HepG2 (cell line): Measurements from ENCODE around the gene PDZD7. TPM values are rescaled to one million over a fixed set of nuclear protein-coding genes. Genes with fewer than 3 reads are reported as not detected.

Experiments used
- KAT2B ChIP-seq: fragments of 150-350 bp; IDR thresholded peaks from 2 replicates; pipeline ENCODE4 v1.6.1; 2014; ENCODE audit warnings: low read depth, low read length, borderline replicate concordance
- NFKBIZ ChIP-seq: IDR thresholded peaks from 2 replicates; pipeline ENCODE4 v1.6.1; 2018; ENCODE audit warnings: missing genetic modification reagents, missing compliant biosample characterization
- RARA ChIP-seq: IDR thresholded peaks from 2 replicates; pipeline ENCODE4 v1.6.1; 2016; ENCODE audit warnings: missing genetic modification reagents, missing compliant biosample characterization
- ZBTB38 ChIP-seq: sonication (generic); formaldehyde crosslinking; IDR thresholded peaks from 2 replicates; pipeline ENCODE4 v1.5.1; 2020; ENCODE audit warnings: mild to moderate bottlenecking, missing genetic modification reagents
- ZMYM2 ChIP-seq: sonication (generic); formaldehyde crosslinking; IDR thresholded peaks from 2 replicates; pipeline ENCODE4 v1.8.0; 2022; ENCODE audit warnings: mild to moderate bottlenecking, missing genetic modification reagents
- ZNF337 ChIP-seq: sonication (generic); formaldehyde crosslinking; IDR thresholded peaks from 2 replicates; pipeline ENCODE4 v1.5.1; 2020; ENCODE audit warnings: missing genetic modification reagents, low read depth, mild to moderate bottlenecking, borderline replicate concordance
- polyA plus RNA-seq, 8 experiments: library from polyadenylated mRNA; depleted of rRNA in 3 of 8; stranded (reverse) in 7 of 8; unstranded in 1 of 8; fragments of >200 nt; fragmentation: Illumina TruSeq in 4 of 8; extraction: Trizol in 4 of 8; gene quantifications; 2 replicates each; pipeline versions ENCODE4 v1.2.1 to v1.2.3, GENCODE V29; 2011 to 2016; ENCODE audit warnings: low read depth in 4 of 8, missing spikeins in 1 of 8, mixed read lengths in 1 of 8; ENCODE audit not compliant: insufficient read depth in 1 of 8
- total RNA-seq, 5 experiments: library from RNA; depleted of rRNA; stranded (reverse); fragments of >200 nt; fragmentation: Illumina TruSeq; extraction: Trizol; gene quantifications; 2 replicates each; pipeline ENCODE4 v1.2.3, GENCODE V29; 2016; ENCODE audit warnings: low read depth in 1 of 5
- TF ChIP-seq, protein P1 (sequence below): sonication (generic); formaldehyde crosslinking; IDR thresholded peaks from 2 replicates; pipeline ENCODE4 v1.9.0; 2021; ENCODE audit warnings: mild to moderate bottlenecking, missing genetic modification reagents
- TF ChIP-seq, protein P2 (sequence below): sonication (generic); formaldehyde crosslinking; IDR thresholded peaks from 2 replicates; pipeline ENCODE4 v1.5.0; 2020; ENCODE audit warnings: missing genetic modification reagents
- TF ChIP-seq, protein P3 (sequence below): sonication (generic); formaldehyde crosslinking; IDR thresholded peaks from 2 replicates; pipeline ENCODE4 v1.4.0; 2020; ENCODE audit warnings: mild to moderate bottlenecking, missing genetic modification reagents

The PDZD7 gene
- total and polyA plus RNA-seq, 2 of the 13 experiments (the other 11 are each of a cell fraction or from before 2014, with no cell fraction given) = 0.58 to 0.73 TPM

DNA sequence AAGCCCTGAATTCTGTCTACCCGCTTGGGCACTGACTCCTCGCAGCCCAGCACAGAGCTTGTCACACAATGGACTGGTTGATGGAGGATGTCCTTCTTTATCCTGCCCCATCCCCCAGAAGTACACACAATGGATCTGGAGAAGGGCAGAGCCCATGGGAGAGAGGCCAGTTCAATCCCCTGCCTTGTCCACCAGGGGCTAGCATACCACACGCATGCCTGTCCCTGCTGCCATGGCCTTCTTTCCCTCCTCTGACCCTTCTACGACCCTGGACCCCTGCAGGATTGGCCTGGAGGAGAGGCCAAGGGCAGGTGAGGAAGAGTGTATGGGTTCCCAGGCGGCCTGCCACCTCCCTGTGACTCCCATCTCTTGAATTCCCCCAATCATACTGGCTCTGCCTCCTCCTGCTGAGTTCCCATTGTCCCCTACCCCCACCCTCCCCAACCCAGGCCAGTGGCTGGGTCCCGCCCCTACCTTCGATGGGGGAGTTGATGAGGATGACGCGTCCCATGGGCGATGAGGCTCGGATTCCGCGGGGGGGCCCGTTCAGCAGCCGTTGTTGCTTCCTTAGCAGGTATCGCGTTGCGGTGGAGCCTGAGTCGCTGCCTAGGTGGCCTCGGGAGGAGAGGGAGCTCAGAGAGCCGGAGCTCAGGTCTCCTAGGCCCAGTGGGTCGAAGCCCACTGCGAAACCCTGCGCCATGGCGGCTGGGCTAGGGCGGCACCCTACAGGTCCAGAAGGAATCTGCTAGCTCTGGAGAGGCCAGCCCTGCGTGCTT is 1.2 kb downstream of the PDZD7 start (continued):
- TF ChIP-seq, protein P1, sequence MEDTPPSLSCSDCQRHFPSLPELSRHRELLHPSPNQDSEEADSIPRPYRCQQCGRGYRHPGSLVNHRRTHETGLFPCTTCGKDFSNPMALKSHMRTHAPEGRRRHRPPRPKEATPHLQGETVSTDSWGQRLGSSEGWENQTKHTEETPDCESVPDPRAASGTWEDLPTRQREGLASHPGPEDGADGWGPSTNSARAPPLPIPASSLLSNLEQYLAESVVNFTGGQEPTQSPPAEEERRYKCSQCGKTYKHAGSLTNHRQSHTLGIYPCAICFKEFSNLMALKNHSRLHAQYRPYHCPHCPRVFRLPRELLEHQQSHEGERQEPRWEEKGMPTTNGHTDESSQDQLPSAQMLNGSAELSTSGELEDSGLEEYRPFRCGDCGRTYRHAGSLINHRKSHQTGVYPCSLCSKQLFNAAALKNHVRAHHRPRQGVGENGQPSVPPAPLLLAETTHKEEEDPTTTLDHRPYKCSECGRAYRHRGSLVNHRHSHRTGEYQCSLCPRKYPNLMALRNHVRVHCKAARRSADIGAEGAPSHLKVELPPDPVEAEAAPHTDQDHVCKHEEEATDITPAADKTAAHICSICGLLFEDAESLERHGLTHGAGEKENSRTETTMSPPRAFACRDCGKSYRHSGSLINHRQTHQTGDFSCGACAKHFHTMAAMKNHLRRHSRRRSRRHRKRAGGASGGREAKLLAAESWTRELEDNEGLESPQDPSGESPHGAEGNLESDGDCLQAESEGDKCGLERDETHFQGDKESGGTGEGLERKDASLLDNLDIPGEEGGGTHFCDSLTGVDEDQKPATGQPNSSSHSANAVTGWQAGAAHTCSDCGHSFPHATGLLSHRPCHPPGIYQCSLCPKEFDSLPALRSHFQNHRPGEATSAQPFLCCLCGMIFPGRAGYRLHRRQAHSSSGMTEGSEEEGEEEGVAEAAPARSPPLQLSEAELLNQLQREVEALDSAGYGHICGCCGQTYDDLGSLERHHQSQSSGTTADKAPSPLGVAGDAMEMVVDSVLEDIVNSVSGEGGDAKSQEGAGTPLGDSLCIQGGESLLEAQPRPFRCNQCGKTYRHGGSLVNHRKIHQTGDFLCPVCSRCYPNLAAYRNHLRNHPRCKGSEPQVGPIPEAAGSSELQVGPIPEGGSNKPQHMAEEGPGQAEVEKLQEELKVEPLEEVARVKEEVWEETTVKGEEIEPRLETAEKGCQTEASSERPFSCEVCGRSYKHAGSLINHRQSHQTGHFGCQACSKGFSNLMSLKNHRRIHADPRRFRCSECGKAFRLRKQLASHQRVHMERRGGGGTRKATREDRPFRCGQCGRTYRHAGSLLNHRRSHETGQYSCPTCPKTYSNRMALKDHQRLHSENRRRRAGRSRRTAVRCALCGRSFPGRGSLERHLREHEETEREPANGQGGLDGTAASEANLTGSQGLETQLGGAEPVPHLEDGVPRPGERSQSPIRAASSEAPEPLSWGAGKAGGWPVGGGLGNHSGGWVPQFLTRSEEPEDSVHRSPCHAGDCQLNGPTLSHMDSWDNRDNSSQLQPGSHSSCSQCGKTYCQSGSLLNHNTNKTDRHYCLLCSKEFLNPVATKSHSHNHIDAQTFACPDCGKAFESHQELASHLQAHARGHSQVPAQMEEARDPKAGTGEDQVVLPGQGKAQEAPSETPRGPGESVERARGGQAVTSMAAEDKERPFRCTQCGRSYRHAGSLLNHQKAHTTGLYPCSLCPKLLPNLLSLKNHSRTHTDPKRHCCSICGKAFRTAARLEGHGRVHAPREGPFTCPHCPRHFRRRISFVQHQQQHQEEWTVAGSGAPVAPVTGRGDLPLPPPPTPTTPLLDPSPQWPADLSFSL (CRISPR knock-in tag) = no peak
- TF ChIP-seq ZMYM2 (CRISPR knock-in tag) (no peak), KAT2B (no peak), ZNF337 (CRISPR knock-in tag) (no peak), ZBTB38 (CRISPR knock-in tag) (no peak), RARA (CRISPR knock-in tag) (peak; percentile 62; the same call in 1 of the 2 replicates), NFKBIZ (no peak)
- TF ChIP-seq, protein P2, sequence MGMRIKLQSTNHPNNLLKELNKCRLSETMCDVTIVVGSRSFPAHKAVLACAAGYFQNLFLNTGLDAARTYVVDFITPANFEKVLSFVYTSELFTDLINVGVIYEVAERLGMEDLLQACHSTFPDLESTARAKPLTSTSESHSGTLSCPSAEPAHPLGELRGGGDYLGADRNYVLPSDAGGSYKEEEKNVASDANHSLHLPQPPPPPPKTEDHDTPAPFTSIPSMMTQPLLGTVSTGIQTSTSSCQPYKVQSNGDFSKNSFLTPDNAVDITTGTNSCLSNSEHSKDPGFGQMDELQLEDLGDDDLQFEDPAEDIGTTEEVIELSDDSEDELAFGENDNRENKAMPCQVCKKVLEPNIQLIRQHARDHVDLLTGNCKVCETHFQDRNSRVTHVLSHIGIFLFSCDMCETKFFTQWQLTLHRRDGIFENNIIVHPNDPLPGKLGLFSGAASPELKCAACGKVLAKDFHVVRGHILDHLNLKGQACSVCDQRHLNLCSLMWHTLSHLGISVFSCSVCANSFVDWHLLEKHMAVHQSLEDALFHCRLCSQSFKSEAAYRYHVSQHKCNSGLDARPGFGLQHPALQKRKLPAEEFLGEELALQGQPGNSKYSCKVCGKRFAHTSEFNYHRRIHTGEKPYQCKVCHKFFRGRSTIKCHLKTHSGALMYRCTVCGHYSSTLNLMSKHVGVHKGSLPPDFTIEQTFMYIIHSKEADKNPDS = no peak
- TF ChIP-seq, protein P3, sequence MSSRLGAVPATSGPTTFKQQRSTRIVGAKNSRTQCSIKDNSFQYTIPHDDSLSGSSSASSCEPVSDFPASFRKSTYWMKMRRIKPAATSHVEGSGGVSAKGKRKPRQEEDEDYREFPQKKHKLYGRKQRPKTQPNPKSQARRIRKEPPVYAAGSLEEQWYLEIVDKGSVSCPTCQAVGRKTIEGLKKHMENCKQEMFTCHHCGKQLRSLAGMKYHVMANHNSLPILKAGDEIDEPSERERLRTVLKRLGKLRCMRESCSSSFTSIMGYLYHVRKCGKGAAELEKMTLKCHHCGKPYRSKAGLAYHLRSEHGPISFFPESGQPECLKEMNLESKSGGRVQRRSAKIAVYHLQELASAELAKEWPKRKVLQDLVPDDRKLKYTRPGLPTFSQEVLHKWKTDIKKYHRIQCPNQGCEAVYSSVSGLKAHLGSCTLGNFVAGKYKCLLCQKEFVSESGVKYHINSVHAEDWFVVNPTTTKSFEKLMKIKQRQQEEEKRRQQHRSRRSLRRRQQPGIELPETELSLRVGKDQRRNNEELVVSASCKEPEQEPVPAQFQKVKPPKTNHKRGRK (CRISPR knock-in tag) = no peak
